Karpas-422 (cell line): Measurements from ENCODE around the gene FANK1. TPM values are rescaled to one million over a fixed set of nuclear protein-coding genes. Genes with fewer than 3 reads are reported as not detected.
"Not testable (repeated sequence)": the region's sequence is repeated elsewhere in the genome, so short reads cannot be mapped to it uniquely, and the experiment has no call there.

Source experiments
- DNase-seq: peaks from one replicate; pipeline ENCODE4 v3.0.0-alpha.2; 2015
- H2AFZ ChIP-seq: fragments of 200-600 bp; sonication (generic); 2 replicates; pipeline ENCODE4 v1.6.1; 2014; ENCODE audit warnings: antibody characterized with exemption, low read length, mixed read lengths
- H3K27ac ChIP-seq: fragments of 200-600 bp; sonication (generic); 2 replicates; pipeline ENCODE4 v1.5.1; 2014; ENCODE audit warnings: mild to moderate bottlenecking, low read length, moderate library complexity
- H3K27me3 ChIP-seq: fragments of 200-600 bp; sonication (generic); 2 replicates; pipeline ENCODE4 v1.6.1; 2014; ENCODE audit warnings: low read length, mixed read lengths
- H3K36me3 ChIP-seq: fragments of 200-600 bp; sonication (generic); 2 replicates; pipeline ENCODE4 v1.6.1; 2014; ENCODE audit warnings: low read length, mixed read lengths; ENCODE audit not compliant: insufficient read depth
- H3K4me1 ChIP-seq: fragments of 200-600 bp; sonication (generic); 2 replicates; pipeline ENCODE4 v1.6.1; 2014; ENCODE audit warnings: mild to moderate bottlenecking, low read length, mixed read lengths
- H3K4me2 ChIP-seq: fragments of 200-600 bp; sonication (generic); 2 replicates; pipeline ENCODE4 v1.6.1; 2014; ENCODE audit warnings: low read length, low read depth, mild to moderate bottlenecking; ENCODE audit not compliant: poor library complexity, severe bottlenecking
- H3K4me3 ChIP-seq: fragments of 200-600 bp; sonication (generic); 2 replicates; pipeline ENCODE4 v1.5.1; 2014; ENCODE audit warnings: mild to moderate bottlenecking, antibody characterized with exemption, low read length, mixed read lengths
- H3K79me2 ChIP-seq: fragments of 200-600 bp; sonication (generic); 2 replicates; pipeline ENCODE4 v1.6.1; 2014; ENCODE audit warnings: mild to moderate bottlenecking, low read length, mixed read lengths
- H3K9ac ChIP-seq: fragments of 200-600 bp; sonication (generic); 2 replicates; pipeline ENCODE4 v1.6.0; 2014; ENCODE audit warnings: low read length
- H3K9me2 ChIP-seq: fragments of 200-600 bp; sonication (generic), shearing (Covaris generic); replicated peaks from 2 replicates; pipeline ENCODE4 v1.6.0; 2014; ENCODE audit warnings: mild to moderate bottlenecking, low read length, moderate library complexity; ENCODE audit not compliant: insufficient read depth
- H3K9me3 ChIP-seq: fragments of 300-700, 200-600 bp; sonication (generic); 2 replicates; pipeline ENCODE4 v1.6.1; 2014; ENCODE audit warnings: low read length, mixed read lengths
- H4K20me1 ChIP-seq: fragments of 200-600 bp; sonication (generic); 2 replicates; pipeline ENCODE4 v1.6.1; 2014; ENCODE audit warnings: mild to moderate bottlenecking, antibody characterized with exemption, low read length, low read depth; ENCODE audit not compliant: insufficient read depth
- total RNA-seq: library from RNA; depleted of rRNA; stranded (reverse); fragments of >200 nt; shearing (Covaris generic); gene quantifications from 2 replicates; pipeline ENCODE4 v1.2.3, GENCODE V29; 2014; ENCODE audit warnings: low replicate concordance

The FANK1 gene
- total RNA-seq, 1 experiment from 2014 or later = not detected

DNA sequence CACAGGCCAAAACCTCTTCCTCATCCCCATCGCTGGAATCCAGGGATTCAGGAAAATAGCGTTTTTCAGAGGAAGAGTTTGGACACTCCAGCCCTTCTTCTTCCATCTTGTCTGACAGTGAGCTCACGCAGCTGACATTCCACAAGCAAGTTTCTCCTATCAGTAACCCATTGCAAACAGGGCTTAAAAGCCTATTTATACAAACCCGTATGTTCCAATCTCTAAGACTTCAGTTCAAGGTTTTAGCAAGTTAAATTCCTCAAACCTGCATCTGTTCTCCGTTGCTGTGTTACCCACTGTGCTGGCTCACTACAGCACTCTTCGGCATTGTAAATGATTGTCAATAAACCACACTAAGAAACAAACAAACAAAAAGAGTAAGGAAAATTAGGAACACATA is 15.6 kb upstream of the FANK1 start:
- no peaks in the 10 kb centered on the region for H3K4me1 ChIP-seq
- DNase-seq = no peak
- H3K27me3 ChIP-seq = no peaks in the 10 kb centered on the region
- no peak overlapping the region for H3K4me2 ChIP-seq
- H3K9ac ChIP-seq = no peak overlapping the region
- H3K9me2 ChIP-seq = no peaks in the 10 kb centered on the region
- no peak overlapping the region for H3K27ac ChIP-seq
- H3K4me3 ChIP-seq = no peak overlapping the region
- H4K20me1 ChIP-seq = no peaks in the 10 kb centered on the region
- no peaks in the 10 kb centered on the region for H3K79me2 ChIP-seq
- H3K9me3 ChIP-seq = no peaks in the 10 kb centered on the region
- H2AFZ ChIP-seq = no peak overlapping the region
- no peaks in the 10 kb centered on the region for H3K36me3 ChIP-seq

DNA sequence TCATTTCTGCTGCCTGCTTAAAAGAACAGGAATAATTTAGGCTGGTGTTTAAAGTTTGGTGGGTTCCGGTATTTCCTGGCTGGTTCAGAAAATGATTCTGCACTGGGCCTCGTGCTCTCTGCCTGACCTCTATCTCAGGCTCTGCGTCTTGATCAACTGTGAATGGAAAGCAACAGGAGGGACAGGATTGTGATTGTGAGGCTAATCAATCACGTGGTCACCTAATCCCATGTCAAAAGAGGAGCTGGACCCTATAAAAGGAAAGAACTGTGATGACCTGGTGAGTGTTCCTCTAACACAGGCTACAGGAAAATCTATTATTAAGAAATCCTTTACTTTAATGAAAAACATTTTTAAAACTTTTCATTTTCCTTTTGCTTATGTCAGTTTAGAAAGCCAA is 15.2 kb upstream of the FANK1 start, which contains the start of gene DHX32:
Gene DHX32 (minus strand): TSS at position 101 of the 400 bp plus-strand sequence. CDS start 468 bp downstream, outside the sequence.
- no peak within 1 kb of the TSS for H3K4me2 ChIP-seq

GRCh38 chr10:125882596-125882995 is 13.8 kb upstream of the FANK1 start:
- Histone ChIP-seq H3K9me3 (no peaks in the 10 kb centered on the region), H3K27ac (no peak overlapping the region), H3K36me3 (no peaks in the 10 kb centered on the region), H3K79me2 (no peaks in the 10 kb centered on the region), H2AFZ (no peak overlapping the region), H3K4me1 (no peaks in the 10 kb centered on the region), H3K9ac (no peak overlapping the region), H4K20me1 (no peaks in the 10 kb centered on the region), H3K4me2 (no peak overlapping the region), H3K4me3 (no peak overlapping the region), H3K27me3 (no peaks in the 10 kb centered on the region), H3K9me2 (no peaks in the 10 kb centered on the region)
- DNase-seq = no peak

More for the DNA sequence above, 15.2 kb upstream of the FANK1 start, which contains the start of gene DHX32:
- Histone ChIP-seq H3K79me2 (no peaks in the 10 kb centered on the region), H3K9me3 (no peaks in the 10 kb centered on the region), H3K4me1 (no peaks in the 10 kb centered on the region), H3K27ac (no peak within 1 kb of the TSS), H3K27me3 (no peaks in the 10 kb centered on the region), H3K4me3 (no peak within 1 kb of the TSS), H3K9me2 (no peaks in the 10 kb centered on the region), H3K36me3 (no peaks in the 10 kb centered on the region), H4K20me1 (no peaks in the 10 kb centered on the region), H2AFZ (no peak within 1 kb of the TSS), H3K9ac (no peak within 1 kb of the TSS)
- DNase-seq = no peak

GRCh38 chr10:125883211-125883610 is 13.2 kb upstream of the FANK1 start:
- H3K4me2 ChIP-seq = no peak overlapping the region
- no peak for DNase-seq
- no peak overlapping the region for H2AFZ ChIP-seq
- no peak overlapping the region for H3K9ac ChIP-seq
- H3K79me2 ChIP-seq = no peaks in the 10 kb centered on the region
- no peaks in the 10 kb centered on the region for H3K36me3 ChIP-seq
- H3K9me3 ChIP-seq = no peaks in the 10 kb centered on the region
- H3K4me1 ChIP-seq = no peaks in the 10 kb centered on the region
- H3K27ac ChIP-seq = no peak overlapping the region
- H3K9me2 ChIP-seq = no peaks in the 10 kb centered on the region
- no peaks in the 10 kb centered on the region for H3K27me3 ChIP-seq
- H4K20me1 ChIP-seq = no peaks in the 10 kb centered on the region
- no peak overlapping the region for H3K4me3 ChIP-seq

DNA sequence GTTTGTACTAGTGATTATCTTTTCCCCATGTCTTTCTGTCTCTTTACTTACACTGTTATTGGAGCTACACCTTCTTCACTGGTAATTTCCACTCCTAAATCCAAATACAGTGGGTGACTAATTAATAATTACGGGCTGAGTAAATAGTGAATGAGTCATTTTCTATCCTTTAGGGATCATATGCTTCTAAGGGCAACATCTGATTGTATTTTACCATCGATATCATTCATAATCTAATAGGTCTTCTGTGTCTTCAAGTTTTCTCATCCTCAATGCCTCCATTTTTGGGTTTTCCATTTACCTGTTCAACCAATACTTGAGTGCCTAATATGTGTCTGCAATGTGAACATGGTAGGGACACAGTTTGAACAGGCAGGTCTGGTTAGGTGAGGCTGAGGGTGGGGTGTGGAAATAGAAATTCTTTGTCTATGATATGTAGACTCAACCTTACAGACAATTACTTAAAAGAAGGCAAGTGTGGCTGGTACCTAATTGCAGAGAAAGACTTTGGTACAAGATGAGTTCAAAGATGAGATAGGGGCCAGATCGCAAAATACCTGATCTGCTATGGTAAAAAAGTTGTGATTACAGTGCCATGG is 9.4 kb upstream of the FANK1 start:
- Histone ChIP-seq H3K4me1 (no peaks in the 10 kb centered on the region), H3K9me2 (no peaks in the 10 kb centered on the region), H3K9me3 (no peaks in the 10 kb centered on the region), H3K4me3 (no peak overlapping the region), H4K20me1 (no peaks in the 10 kb centered on the region), H3K27ac (no peak overlapping the region), H2AFZ (no peak overlapping the region), H3K27me3 (no peaks in the 10 kb centered on the region), H3K9ac (no peak overlapping the region), H3K36me3 (no peaks in the 10 kb centered on the region), H3K79me2 (no peaks in the 10 kb centered on the region), H3K4me2 (no peak overlapping the region)
- no peak for DNase-seq

DNA sequence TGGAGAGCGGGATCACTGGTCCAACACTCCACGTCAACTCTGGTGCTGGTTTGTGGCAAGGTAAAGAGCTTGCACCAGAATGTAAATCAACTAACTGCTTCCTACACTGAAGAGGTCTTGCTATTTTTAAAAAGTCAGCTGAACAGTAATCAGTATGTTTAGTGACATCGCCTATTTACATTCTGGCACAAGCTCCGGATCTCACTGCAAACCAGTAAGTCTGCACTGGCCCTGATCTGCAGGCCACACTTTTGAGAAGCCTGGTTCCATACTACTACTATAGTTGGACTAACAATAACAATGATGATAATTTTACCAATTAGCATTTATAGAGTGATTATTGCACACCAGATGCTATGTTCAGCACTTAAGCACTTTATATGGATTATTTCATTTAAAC is 6.9 kb upstream of the FANK1 start:
- DNase-seq, H3K4me1 ChIP-seq, H2AFZ ChIP-seq, H3K36me3 ChIP-seq, H3K9ac ChIP-seq, H3K9me3 ChIP-seq, H4K20me1 ChIP-seq, H3K79me2 ChIP-seq, H3K9me2 ChIP-seq, H3K27ac ChIP-seq, H3K4me2 ChIP-seq, H3K27me3 ChIP-seq, H3K4me3 ChIP-seq: not testable (repeated sequence)

DNA sequence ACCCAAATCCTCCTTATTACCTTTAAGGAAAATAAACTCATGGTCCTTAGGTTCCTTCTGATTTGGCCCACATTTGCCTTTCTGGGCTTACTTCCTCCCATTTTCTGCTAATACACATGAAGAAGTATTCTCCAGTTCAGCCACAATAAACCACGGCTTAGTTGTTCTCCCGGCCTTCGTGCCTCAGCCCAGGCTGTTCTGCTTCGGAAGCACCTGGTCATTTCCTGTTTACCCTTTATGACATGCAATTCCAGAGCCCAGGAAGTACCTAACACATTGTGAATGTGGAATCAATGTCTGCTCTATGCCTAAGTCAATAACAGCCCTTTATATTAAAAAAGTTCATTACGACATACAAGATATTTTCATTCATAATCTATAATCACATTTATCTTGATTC is 4.0 kb upstream of the FANK1 start:
- H3K9me2 ChIP-seq, H3K79me2 ChIP-seq, H3K9me3 ChIP-seq, H2AFZ ChIP-seq, H3K27me3 ChIP-seq, H3K4me2 ChIP-seq, H4K20me1 ChIP-seq, H3K4me1 ChIP-seq, DNase-seq, H3K36me3 ChIP-seq, H3K4me3 ChIP-seq, H3K27ac ChIP-seq, H3K9ac ChIP-seq: not testable (repeated sequence)

- H3K9ac ChIP-seq, H3K27ac ChIP-seq, H3K9me2 ChIP-seq, H3K27me3 ChIP-seq, H4K20me1 ChIP-seq, H3K4me3 ChIP-seq, H3K4me1 ChIP-seq, H3K36me3 ChIP-seq, H3K4me2 ChIP-seq, DNase-seq, H3K79me2 ChIP-seq, H2AFZ ChIP-seq, H3K9me3 ChIP-seq: not testable (repeated sequence)
Measured at GRCh38 chr10:125894176-125894575, 2.2 kb upstream of the FANK1 start.
